Caco-2 (cell line): ENCODE data around the gene SKA1. TPM values are rescaled to one million over a fixed set of nuclear protein-coding genes. Genes with fewer than 3 reads are reported as not detected.

Experiments
- BruUV-seq: library from RNA; stranded (reverse); fragments of 400-500 nt; replicated peaks from 2 replicates; lab custom pipeline; 2021; lab: Mats Ljungman, UMichigan
- CTCF ChIA-PET: fragments of 300-600 bp; sonication (Branson Sonifier 250); formaldehyde crosslinking; loops from one replicate; lab custom pipeline; 2022; ENCODE audit warnings: antibody characterized with exemption; lab: Charles Lee
- POLR2A ChIA-PET: fragments of 300-600 bp; sonication (Branson Sonifier 250); formaldehyde crosslinking; loops from one replicate; lab custom pipeline; 2022; ENCODE audit warnings: antibody characterized with exemption; lab: Charles Lee
- DNase-seq, 2 experiments: peaks; one replicate each; pipeline versions ENCODE4 v3.0.0 to v3.0.0-alpha.2; 2020 to 2022
- H3K27me3 ChIP-seq: replicated peaks from 2 replicates; pipeline ENCODE4 v1.6.0; 2011; ENCODE audit warnings: low read length; ENCODE audit not compliant: control insufficient read depth, insufficient read depth
- H3K36me3 ChIP-seq: 2 replicates; pipeline ENCODE4 v1.5.1; 2011; ENCODE audit warnings: low read length; ENCODE audit not compliant: control insufficient read depth, insufficient read depth
- H3K4me1 ChIP-seq: fragments of 250-450 bp; sonication (Bioruptor Pico); 2 replicates; pipeline ENCODE4 v1.5.1; 2020; ENCODE audit warnings: mild to moderate bottlenecking
- H3K4me3 ChIP-seq: 2 replicates; pipeline ENCODE4 v1.5.1; 2011; ENCODE audit warnings: low read depth, mild to moderate bottlenecking, control low read depth, low read length
- H3K9me3 ChIP-seq: fragments of 250-450 bp; sonication (Bioruptor Pico); 2 replicates; pipeline ENCODE4 v1.5.1; 2020; ENCODE audit warnings: mild to moderate bottlenecking, moderate library complexity
- H3K27ac Mint-ChIP-seq: one replicate; pipeline ENCODE4 v1.8.0; 2022; ENCODE audit warnings: mixed read lengths; ENCODE audit not compliant: unreplicated experiment
- H3K27me3 Mint-ChIP-seq: one replicate; pipeline ENCODE4 v1.8.0; 2022; ENCODE audit warnings: mixed read lengths; ENCODE audit not compliant: insufficient read depth, unreplicated experiment
- H3K36me3 Mint-ChIP-seq: one replicate; pipeline ENCODE4 v1.8.0; 2022; ENCODE audit warnings: mild to moderate bottlenecking, mixed read lengths; ENCODE audit not compliant: insufficient read depth, unreplicated experiment
- H3K4me1 Mint-ChIP-seq: one replicate; pipeline ENCODE4 v1.8.0; 2022; ENCODE audit warnings: low read depth, mixed read lengths; ENCODE audit not compliant: unreplicated experiment
- H3K4me3 Mint-ChIP-seq: one replicate; pipeline ENCODE4 v1.8.0; 2022; ENCODE audit warnings: mild to moderate bottlenecking, moderate library complexity, mixed read lengths; ENCODE audit not compliant: unreplicated experiment
- H3K9me3 Mint-ChIP-seq: one replicate; pipeline ENCODE4 v1.8.0; 2022; ENCODE audit warnings: mixed read lengths; ENCODE audit not compliant: unreplicated experiment
- intact Hi-C: fragments of 100-400 bp; cut with micrococcal nuclease; formaldehyde crosslinking; loops from one replicate; pipeline ENCODE4 v1.10.0; 2022; ENCODE audit not compliant: unreplicated experiment
- total RNA-seq: library from RNA; stranded (reverse); gene quantifications from 2 replicates; pipeline ENCODE4 v1.2.3, GENCODE V29; 2022
- TF ChIP-seq, protein P1 (sequence below), 2 experiments: fragments of 200-600 bp in 1 of 2; IDR thresholded peaks; 1 replicate in 1 of 2; 2 replicates in 1 of 2; pipeline versions ENCODE4 v1.5.1 to v1.8.0; 2011 to 2022; ENCODE audit warnings: antibody characterized with exemption in 1 of 2, control low read depth in 1 of 2, inconsistent platforms in 1 of 2, low read depth in 1 of 2, low read length in 1 of 2, mild to moderate bottlenecking in 1 of 2, moderate library complexity in 1 of 2; ENCODE audit not compliant: insufficient read depth in 1 of 2, severe bottlenecking in 1 of 2, unreplicated experiment in 1 of 2

Gene SKA1
- total RNA-seq, 1 experiment from 2014 or later: 32.4 TPM

DNA sequence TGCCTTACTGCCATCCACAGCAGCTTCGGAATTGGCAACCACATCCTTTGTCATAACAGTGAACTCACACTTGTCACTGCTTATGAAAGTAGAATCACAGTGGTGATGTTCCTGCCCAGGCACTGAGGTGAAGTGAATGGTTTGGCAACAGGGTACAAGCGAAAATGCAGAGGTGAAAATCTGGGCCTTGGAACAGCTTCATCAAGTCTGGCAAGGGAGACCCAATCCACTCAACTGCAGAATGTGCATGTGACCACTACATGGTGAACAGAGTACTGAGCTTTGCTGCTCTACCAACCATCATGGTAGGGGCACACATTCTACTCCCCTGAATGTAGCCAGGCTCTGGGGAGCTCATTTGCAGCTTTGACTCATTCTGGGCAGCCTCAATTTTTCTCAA is 15.0 kb upstream of the SKA1 start:
- H3K36me3 Mint-ChIP-seq: no peaks in the 10 kb centered on the region
- no peak overlapping the region for H3K27ac Mint-ChIP-seq
- Histone ChIP-seq H3K27me3 (no peaks in the 10 kb centered on the region), H3K4me3 (no peak overlapping the region), H3K36me3 (no peaks in the 10 kb centered on the region), H3K4me1 (no peaks in the 10 kb centered on the region), H3K9me3 (no peaks in the 10 kb centered on the region)
- ChIA-PET POLR2A (no interaction called here), CTCF (no interaction called here)
- no peak for DNase-seq
- no peaks in the 10 kb centered on the region for H3K4me1 Mint-ChIP-seq
- no peaks in the 10 kb centered on the region for H3K27me3 Mint-ChIP-seq
- BruUV-seq: no TSS peak
- intact Hi-C loops: loop anchor here (5.0 kb wide), 2 partner anchors 72 to 158 kb away; no protein-coding TSS in a partner anchor
- TF ChIP-seq, protein P1, sequence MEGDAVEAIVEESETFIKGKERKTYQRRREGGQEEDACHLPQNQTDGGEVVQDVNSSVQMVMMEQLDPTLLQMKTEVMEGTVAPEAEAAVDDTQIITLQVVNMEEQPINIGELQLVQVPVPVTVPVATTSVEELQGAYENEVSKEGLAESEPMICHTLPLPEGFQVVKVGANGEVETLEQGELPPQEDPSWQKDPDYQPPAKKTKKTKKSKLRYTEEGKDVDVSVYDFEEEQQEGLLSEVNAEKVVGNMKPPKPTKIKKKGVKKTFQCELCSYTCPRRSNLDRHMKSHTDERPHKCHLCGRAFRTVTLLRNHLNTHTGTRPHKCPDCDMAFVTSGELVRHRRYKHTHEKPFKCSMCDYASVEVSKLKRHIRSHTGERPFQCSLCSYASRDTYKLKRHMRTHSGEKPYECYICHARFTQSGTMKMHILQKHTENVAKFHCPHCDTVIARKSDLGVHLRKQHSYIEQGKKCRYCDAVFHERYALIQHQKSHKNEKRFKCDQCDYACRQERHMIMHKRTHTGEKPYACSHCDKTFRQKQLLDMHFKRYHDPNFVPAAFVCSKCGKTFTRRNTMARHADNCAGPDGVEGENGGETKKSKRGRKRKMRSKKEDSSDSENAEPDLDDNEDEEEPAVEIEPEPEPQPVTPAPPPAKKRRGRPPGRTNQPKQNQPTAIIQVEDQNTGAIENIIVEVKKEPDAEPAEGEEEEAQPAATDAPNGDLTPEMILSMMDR (IDR thresholded peaks at IDR 0.05; ENCODE audit: insufficient read depth in 1 of 2, low read depth in 1 of 2, low read length in 1 of 2, severe bottlenecking in 1 of 2, unreplicated experiment in 1 of 2): no peak
- H3K9me3 Mint-ChIP-seq: no peaks in the 10 kb centered on the region
- H3K4me3 Mint-ChIP-seq: no peak overlapping the region

DNA sequence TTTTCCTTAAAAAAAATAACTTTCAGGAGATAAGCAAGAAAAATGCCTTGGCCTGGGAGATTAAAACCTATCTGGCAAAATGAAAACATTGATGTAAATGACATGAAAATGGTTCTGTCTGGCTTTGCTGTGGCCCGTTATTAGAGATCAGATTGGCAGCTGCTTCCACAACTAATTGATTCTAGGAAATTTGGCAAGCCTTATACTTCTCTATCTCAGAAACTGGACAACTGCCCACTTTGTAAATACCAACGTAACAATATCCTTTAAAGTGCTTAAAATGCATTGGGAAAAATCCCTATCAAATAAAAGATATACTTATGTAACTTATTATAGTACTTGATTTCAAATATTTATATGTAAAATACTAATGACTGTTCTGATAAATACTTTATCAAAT is 14.2 kb upstream of the SKA1 start:
- intact Hi-C loops: no loop called here
- DNase-seq: no peak
- no peak overlapping the region for H3K4me3 Mint-ChIP-seq
- ChIA-PET POLR2A (no interaction called here), CTCF (no interaction called here)
- no peaks in the 10 kb centered on the region for H3K9me3 Mint-ChIP-seq
- no peaks in the 10 kb centered on the region for H3K27me3 Mint-ChIP-seq
- TF ChIP-seq, protein P1 (IDR thresholded peaks at IDR 0.05; ENCODE audit: insufficient read depth in 1 of 2, low read depth in 1 of 2, low read length in 1 of 2, severe bottlenecking in 1 of 2, unreplicated experiment in 1 of 2): no peak
- H3K27ac Mint-ChIP-seq: no peak overlapping the region
- H3K36me3 Mint-ChIP-seq: no peaks in the 10 kb centered on the region
- Histone ChIP-seq H3K4me1 (no peaks in the 10 kb centered on the region), H3K27me3 (no peaks in the 10 kb centered on the region), H3K36me3 (no peaks in the 10 kb centered on the region), H3K9me3 (no peaks in the 10 kb centered on the region), H3K4me3 (no peak overlapping the region)
- H3K4me1 Mint-ChIP-seq: no peaks in the 10 kb centered on the region
- BruUV-seq: no TSS peak

- Histone ChIP-seq H3K4me3 (no peak overlapping the region), H3K9me3 (no peaks in the 10 kb centered on the region; the same call in 1 of the 2 replicates), H3K4me1 (peaks cover 4% of the 10 kb centered on the region), H3K36me3 (no peaks in the 10 kb centered on the region), H3K27me3 (no peaks in the 10 kb centered on the region)
- H3K36me3 Mint-ChIP-seq: peaks cover 7% of the 10 kb centered on the region
- no peaks in the 10 kb centered on the region for H3K27me3 Mint-ChIP-seq
- intact Hi-C loops: no loop called here
- no TSS peak for BruUV-seq
- H3K4me3 Mint-ChIP-seq: no peak overlapping the region
- ChIA-PET CTCF (no interaction called here), POLR2A (no interaction called here)
- H3K9me3 Mint-ChIP-seq: peaks cover 9% of the 10 kb centered on the region
- no peak for DNase-seq
- H3K27ac Mint-ChIP-seq: no peak overlapping the region
- TF ChIP-seq, protein P1 (IDR thresholded peaks at IDR 0.05; ENCODE audit: insufficient read depth in 1 of 2, low read depth in 1 of 2, low read length in 1 of 2, severe bottlenecking in 1 of 2, unreplicated experiment in 1 of 2): no peak
- H3K4me1 Mint-ChIP-seq: no peaks in the 10 kb centered on the region
Observed at GRCh38 chr18:50369672-50370071, 5.2 kb upstream of the SKA1 start.
